ENCODE results near the gene ERVW-1. TPM values are rescaled to one million over a fixed set of nuclear protein-coding genes. Genes with fewer than 3 reads are reported as not detected.

ERVW-1 gene
- total RNA-seq, 1 donor from 2014 or later, result not detected

- no peak for DNase-seq (ENCODE audit: extremely low spot score in 2 of 2)
- Histone ChIP-seq H3K9me3 (no peaks in the 10 kb centered on the region), H3K36me3 (peaks cover 0 to 12% of the 10 kb centered on the region in 2 donors), H3K27ac (no peak overlapping the region), H3K4me3 (no peak overlapping the region), H3K4me1 (no peaks in the 10 kb centered on the region), H3K27me3 (no peaks in the 10 kb centered on the region)
- TF ChIP-seq CTCF (IDR thresholded peaks at IDR 0.05) (no peak), POLR2AphosphoS5 (IDR thresholded peaks at IDR 0.05; ENCODE audit: insufficient read depth in 1 of 2, low read depth in 1 of 2) (no peak), POLR2A (IDR thresholded peaks at IDR 0.05) (no peak)
- intact Hi-C loops (cut with DNase I), result no loop called here
These were observed 31.2 kb upstream of the ERVW-1 start for GRCh38 chr7:92508946-92509345.

- TF ChIP-seq CTCF (IDR thresholded peaks at IDR 0.05) (no peak), POLR2A (IDR thresholded peaks at IDR 0.05) (no peak), POLR2AphosphoS5 (IDR thresholded peaks at IDR 0.05; ENCODE audit: insufficient read depth in 1 of 2, low read depth in 1 of 2) (no peak)
- Histone ChIP-seq H3K27me3 (no peaks in the 10 kb centered on the region), H3K4me1 (no peaks in the 10 kb centered on the region), H3K4me3 (no peak overlapping the region), H3K27ac (no peak overlapping the region), H3K36me3 (peaks cover 0 to 15% of the 10 kb centered on the region in 2 donors), H3K9me3 (no peaks in the 10 kb centered on the region)
- intact Hi-C loops (cut with DNase I), result no loop called here
- DNase-seq (ENCODE audit: extremely low spot score in 2 of 2), result no peak
These were observed 28.6 kb upstream of the ERVW-1 start for GRCh38 chr7:92506363-92506762.

GRCh38 chr7:92504563-92504962, 26.8 kb upstream of the ERVW-1 start:
- Histone ChIP-seq H3K4me1 (no peaks in the 10 kb centered on the region), H3K9me3 (no peaks in the 10 kb centered on the region), H3K4me3 (no peak overlapping the region), H3K36me3 (peaks cover 0 to 33% of the 10 kb centered on the region in 2 donors), H3K27ac (no peak overlapping the region), H3K27me3 (no peaks in the 10 kb centered on the region)
- intact Hi-C loops (cut with DNase I), result no loop called here
- no peak for TF ChIP-seq POLR2A (IDR thresholded peaks at IDR 0.05)
- no peak for TF ChIP-seq POLR2AphosphoS5 (IDR thresholded peaks at IDR 0.05; ENCODE audit: insufficient read depth in 1 of 2, low read depth in 1 of 2)
- no peak for TF ChIP-seq CTCF (IDR thresholded peaks at IDR 0.05)
- DNase-seq (ENCODE audit: extremely low spot score in 2 of 2), result no peak

- H3K27me3 ChIP-seq, result no peaks in the 10 kb centered on the region
- H3K4me3 ChIP-seq, result no peak overlapping the region
- no peaks in the 10 kb centered on the region for H3K4me1 ChIP-seq
- TF ChIP-seq CTCF (IDR thresholded peaks at IDR 0.05) (no peak), POLR2AphosphoS5 (IDR thresholded peaks at IDR 0.05; ENCODE audit: insufficient read depth in 1 of 2, low read depth in 1 of 2) (no peak), POLR2A (IDR thresholded peaks at IDR 0.05) (no peak)
- no peaks in the 10 kb centered on the region for H3K9me3 ChIP-seq
- H3K27ac ChIP-seq, result no peak overlapping the region
- no peak for DNase-seq (ENCODE audit: extremely low spot score in 2 of 2)
- H3K36me3 ChIP-seq, result peaks cover 0 to 34% of the 10 kb centered on the region in 2 donors
- intact Hi-C loops (cut with DNase I), result no loop called here
These were observed 26.0 kb upstream of the ERVW-1 start for GRCh38 chr7:92503767-92504166.

- Histone ChIP-seq H3K27ac (no peak overlapping the region), H3K4me3 (no peak overlapping the region), H3K27me3 (no peaks in the 10 kb centered on the region), H3K36me3 (peaks cover 0 to 31% of the 10 kb centered on the region in 2 donors), H3K9me3 (no peaks in the 10 kb centered on the region), H3K4me1 (no peaks in the 10 kb centered on the region)
- no peak for DNase-seq (ENCODE audit: extremely low spot score in 2 of 2)
- intact Hi-C loops (cut with DNase I), result no loop called here
- TF ChIP-seq CTCF (IDR thresholded peaks at IDR 0.05) (no peak), POLR2AphosphoS5 (IDR thresholded peaks at IDR 0.05; ENCODE audit: insufficient read depth in 1 of 2, low read depth in 1 of 2) (no peak), POLR2A (IDR thresholded peaks at IDR 0.05) (no peak)
These were observed 20.8 kb upstream of the ERVW-1 start for GRCh38 chr7:92498557-92498956.
